K562 (cell line): ENCODE measurements around the gene LY6G6C. TPM values are rescaled to one million over a fixed set of nuclear protein-coding genes. Genes with fewer than 3 reads are reported as not detected.

ENCODE experiments used
- ARID4B ChIP-seq: sonication (generic); formaldehyde crosslinking; IDR thresholded peaks from 2 replicates; pipeline ENCODE4 v1.8.0; 2022; ENCODE audit warnings: mild to moderate bottlenecking, missing genetic modification reagents
- CBFB ChIP-seq: sonication (generic); formaldehyde crosslinking; IDR thresholded peaks from 2 replicates; pipeline ENCODE4 v1.4.0; 2020; ENCODE audit warnings: mild to moderate bottlenecking, missing genetic modification reagents
- COPS2 ChIP-seq: fragments of 450-650 bp; conservative IDR thresholded peaks from 2 replicates; pipeline ENCODE4 v1.6.1; 2016; ENCODE audit warnings: mild to moderate bottlenecking, moderate library complexity
- E2F5 ChIP-seq: sonication (generic); formaldehyde crosslinking; IDR thresholded peaks from 2 replicates; pipeline ENCODE4 v1.8.0; 2022; ENCODE audit warnings: mild to moderate bottlenecking, missing genetic modification reagents
- EP400 ChIP-seq: fragments of 450-650 bp; IDR thresholded peaks from 2 replicates; pipeline ENCODE4 v1.6.1; 2017; ENCODE audit warnings: antibody characterized with exemption, mild to moderate bottlenecking, moderate library complexity
- EZH2 ChIP-seq: IDR thresholded peaks from 2 replicates; pipeline ENCODE4 v1.6.1; 2012; ENCODE audit warnings: low read depth, mild to moderate bottlenecking, inconsistent platforms, low read length, borderline replicate concordance
- GTF2A2 ChIP-seq: IDR thresholded peaks from 2 replicates; pipeline ENCODE4 v1.6.1; 2016; ENCODE audit warnings: mild to moderate bottlenecking, missing genetic modification characterization, missing compliant biosample characterization
- MLLT1 ChIP-seq, 2 experiments: fragments of 450-650 bp; IDR thresholded peaks; 2 replicates each; pipeline ENCODE4 v1.6.1; 2016
- MTA2 ChIP-seq: fragments of 450-650 bp; IDR thresholded peaks from 2 replicates; pipeline ENCODE4 v1.6.1; 2016; ENCODE audit warnings: low read depth
- NFE2L1 ChIP-seq: fragments of 450-650 bp; IDR thresholded peaks from 2 replicates; pipeline ENCODE4 v1.6.1; 2016; ENCODE audit warnings: missing genetic modification characterization, low read depth, mild to moderate bottlenecking, missing compliant biosample characterization, moderate library complexity, borderline replicate concordance
- NR2C2 ChIP-seq, 2 experiments: fragments of 200-800 bp in 1 of 2; sonication (Bioruptor generic) in 1 of 2; sonication (generic) in 1 of 2; formaldehyde crosslinking in 1 of 2; IDR thresholded peaks; 2 replicates each; pipeline versions ENCODE4 v1.6.1 to v1.8.0; 2016 to 2022; ENCODE audit warnings: mild to moderate bottlenecking in 1 of 2, missing compliant biosample characterization in 1 of 2, missing genetic modification characterization in 1 of 2, missing genetic modification reagents in 1 of 2
- NUFIP1 ChIP-seq: fragments of 450-650 bp; IDR thresholded peaks from 2 replicates; pipeline ENCODE4 v1.6.1; 2018; ENCODE audit not compliant: partially characterized antibody
- POU5F1 ChIP-seq: fragments of 150-350 bp; IDR thresholded peaks from 2 replicates; pipeline ENCODE4 v1.6.1; 2014; ENCODE audit warnings: borderline replicate concordance, low read length, low read depth, mild to moderate bottlenecking; ENCODE audit not compliant: partially characterized antibody
- SIN3A ChIP-seq, 2 experiments: fragments of 150-350 bp in 1 of 2; IDR thresholded peaks; 2 replicates each; pipeline ENCODE4 v1.6.1; 2011 to 2016; ENCODE audit warnings: borderline replicate concordance in 2 of 2, low read depth in 2 of 2, low read length in 2 of 2, mild to moderate bottlenecking in 2 of 2, moderate library complexity in 2 of 2; ENCODE audit not compliant: control insufficient read depth in 1 of 2
- SIX5 ChIP-seq, 2 experiments: IDR thresholded peaks; 2 replicates each; pipeline ENCODE4 v1.6.1; 2011; ENCODE audit warnings: low read length in 2 of 2, borderline replicate concordance in 1 of 2, low read depth in 1 of 2, mild to moderate bottlenecking in 1 of 2, moderate library complexity in 1 of 2; ENCODE audit not compliant: insufficient read depth in 1 of 2
- SMC3 ChIP-seq: conservative IDR thresholded peaks from 2 replicates; pipeline ENCODE4 v1.6.1; 2011; ENCODE audit warnings: low read depth, low read length, improper control_type of control experiment; ENCODE audit not compliant: insufficient read depth
- SREBF2 ChIP-seq: sonication (generic); formaldehyde crosslinking; IDR thresholded peaks from 2 replicates; pipeline ENCODE4 v1.4.0; 2020; ENCODE audit warnings: mild to moderate bottlenecking, missing genetic modification reagents
- ZEB2 ChIP-seq: fragments of 450-650 bp; IDR thresholded peaks from 2 replicates; pipeline ENCODE4 v1.6.1; 2016
- ZNF263 ChIP-seq: sonication (generic); formaldehyde crosslinking; IDR thresholded peaks from 2 replicates; pipeline ENCODE4 v1.8.0; 2022; ENCODE audit warnings: mild to moderate bottlenecking, missing genetic modification reagents, borderline replicate concordance
- ZNF311 ChIP-seq: fragments of 250-450 bp; sonication (Bioruptor Pico); IDR thresholded peaks from 2 replicates; pipeline ENCODE4 v1.4.0; 2020; ENCODE audit warnings: mild to moderate bottlenecking, moderate library complexity
- ZNF347 ChIP-seq: fragments of 450-650 bp; formaldehyde crosslinking; IDR thresholded peaks from 2 replicates; pipeline ENCODE4 v1.4.0; 2020; ENCODE audit warnings: low read depth, mild to moderate bottlenecking, moderate library complexity
- polyA plus RNA-seq, 8 experiments: library from polyadenylated mRNA; depleted of rRNA in 4 of 8; stranded (reverse) in 5 of 8; unstranded in 3 of 8; fragments of >200 nt; fragmentation: Nextera tagmentation in 2 of 8; fragmentation: Illumina TruSeq in 1 of 8; extraction: Ambion mirVana in 2 of 8; extraction: Trizol in 1 of 8; gene quantifications; 2 replicates each; pipeline versions ENCODE4 v1.2.1 to v1.2.3, GENCODE V29; 2011 to 2014; ENCODE audit warnings: inconsistent platforms in 1 of 8, missing spikeins in 1 of 8
- total RNA-seq, 7 experiments: library from RNA; depleted of rRNA in 6 of 7; stranded (reverse); fragments of >200 nt in 6 of 7; fragmentation: Illumina TruSeq in 2 of 7; extraction: Trizol in 2 of 7; gene quantifications; 2 replicates each; pipeline versions ENCODE4 v1.2.1 to v1.2.3, GENCODE V29; 2011 to 2021; ENCODE audit warnings: low replicate concordance in 1 of 7

Gene LY6G6C
- total and polyA plus RNA-seq, 9 of the 15 experiments (the other 6 are each of a cell fraction or from before 2014, with no cell fraction given) = 0.06 to 0.20 TPM; not detected in 7

- TF ChIP-seq NUFIP1 (peak; percentile 54), MLLT1 (IDR thresholded peaks at IDR 0.05) (peak in 1 of 2 experiments; percentile 64; a peak in 2 of 4 replicates), SIX5 (IDR thresholded peaks at IDR 0.05; ENCODE audit: borderline replicate concordance in 1 of 2, insufficient read depth in 1 of 2, low read depth in 1 of 2, low read length in 2 of 2) (no peak), ZNF311 (no peak), COPS2 (no peak), ZEB2 (peak; percentile 67; the same call in 1 of the 2 replicates), EP400 (no peak), NR2C2 (CRISPR knock-in tag; IDR thresholded peaks at IDR 0.05) (0 out of 2 replicates have a peak, but pooled peaks have one; percentile 47), NR2C2 (tag; IDR thresholded peaks at IDR 0.05) (no peak), SMC3 (peak; percentile 99), ZNF263 (CRISPR knock-in tag) (no peak), SIN3A (IDR thresholded peaks at IDR 0.05; ENCODE audit: borderline replicate concordance in 2 of 2, control insufficient read depth in 1 of 2, low read depth in 2 of 2, low read length in 2 of 2) (peak; percentile 59 to 76; a peak in 2 of 4 replicates), NFE2L1 (tag) (no peak), CBFB (CRISPR knock-in tag) (0 out of 2 replicates have a peak, but pooled peaks have one; percentile 67), EZH2 (no peak), GTF2A2 (tag) (no peak), E2F5 (no peak), MTA2 (peak; percentile 43; the same call in 1 of the 2 replicates), ZNF347 (CRISPR knock-in tag) (no peak), POU5F1 (no peak), ARID4B (CRISPR knock-in tag) (peak; percentile 79; the same call in 1 of the 2 replicates), SREBF2 (no peak)
Observed at GRCh38 chr6:31769684-31770371, 48.3 kb upstream of the LY6G6C start (continued).
